Measurements from ENCODE around the gene PIWIL1.

The PIWIL1 gene

DNA sequence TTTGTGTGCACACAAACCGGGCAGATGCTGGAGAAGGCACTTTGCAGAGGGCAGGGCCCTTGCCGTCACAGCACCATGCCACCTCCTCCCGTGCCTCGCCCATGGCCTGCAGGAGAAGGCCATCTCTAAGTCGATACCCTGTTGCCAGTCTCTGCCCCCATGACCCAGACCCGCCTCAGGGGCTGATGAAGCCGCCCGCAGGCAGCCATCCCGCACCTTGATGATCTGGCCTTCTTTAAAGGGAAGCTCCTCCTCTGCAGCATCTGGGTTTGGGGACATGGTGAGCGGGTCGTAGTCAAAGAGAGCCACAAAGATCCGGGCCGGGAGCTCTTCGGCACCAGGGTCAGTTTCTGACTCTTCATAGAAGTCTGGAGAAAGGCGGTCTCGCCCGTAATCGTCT, 76.2 kb downstream of the PIWIL1 start:
- H3K27me3 ChIP-seq (ENCODE audit: control insufficient read depth in 1 of 2, insufficient read depth in 2 of 2, low read length in 2 of 2), result no peaks in the 10 kb centered on the region
- no peaks in the 10 kb centered on the region for H3K9me3 ChIP-seq (ENCODE audit: low read length)
- no peak overlapping the region for H3K9ac ChIP-seq (ENCODE audit: low read length)
- no peak overlapping the region for H3K27ac ChIP-seq (ENCODE audit: low read depth, low read length)
- H3K4me1 ChIP-seq (ENCODE audit: insufficient read depth, low read length), result no peaks in the 10 kb centered on the region
- no peaks in the 10 kb centered on the region for H3K36me3 ChIP-seq (ENCODE audit: insufficient read depth, low read length)
- H3K4me3 ChIP-seq (ENCODE audit: low read depth in 1 of 2, low read length in 2 of 2), result no peak overlapping the region

DNA sequence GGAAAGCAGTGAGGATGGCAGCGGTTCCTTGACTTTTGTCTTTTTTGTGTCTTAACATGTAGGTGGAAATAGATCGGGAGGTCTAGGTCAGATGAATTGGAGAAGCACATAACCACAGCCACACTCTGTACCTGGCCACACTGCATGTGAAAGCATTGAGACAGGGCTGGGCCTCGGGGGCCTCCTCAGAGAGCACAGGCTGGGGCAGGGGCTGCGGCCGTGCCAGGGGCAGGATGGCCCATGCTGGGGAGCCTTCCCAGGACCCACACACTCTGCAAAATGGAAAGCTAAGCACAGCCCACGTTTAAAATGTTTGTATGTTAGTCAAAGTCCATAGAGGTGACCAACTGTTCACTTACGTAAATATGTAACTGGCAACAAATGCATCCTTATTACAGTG, 76.7 kb downstream of the PIWIL1 start:
- Histone ChIP-seq H3K4me3 (ENCODE audit: low read depth in 1 of 2, low read length in 2 of 2) (no peak overlapping the region), H3K4me1 (ENCODE audit: insufficient read depth, low read length) (no peaks in the 10 kb centered on the region), H3K27me3 (ENCODE audit: control insufficient read depth in 1 of 2, insufficient read depth in 2 of 2, low read length in 2 of 2) (no peaks in the 10 kb centered on the region), H3K27ac (ENCODE audit: low read depth, low read length) (no peak overlapping the region), H3K9ac (ENCODE audit: low read length) (no peak overlapping the region), H3K9me3 (ENCODE audit: low read length) (no peaks in the 10 kb centered on the region), H3K36me3 (ENCODE audit: insufficient read depth, low read length) (no peaks in the 10 kb centered on the region)

DNA sequence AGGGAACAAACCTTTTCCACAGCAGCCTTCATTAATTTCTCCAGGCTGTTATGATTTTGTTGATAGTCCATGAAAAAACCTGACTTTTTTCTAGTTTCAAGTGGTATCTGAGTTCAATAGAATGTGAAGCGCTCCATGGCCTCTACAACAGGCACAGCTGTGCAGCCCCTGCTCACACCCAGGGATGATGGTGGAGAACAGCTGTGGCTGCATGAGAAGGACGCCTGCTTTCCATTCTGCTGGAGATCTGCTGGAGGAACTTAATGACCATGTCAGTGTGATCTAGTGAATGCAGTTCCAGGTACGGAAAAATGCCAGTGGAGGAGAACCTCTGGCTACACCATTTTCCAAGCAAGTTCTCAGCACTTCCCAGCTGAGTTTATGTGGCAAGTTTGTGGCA, 80.6 kb downstream of the PIWIL1 start:
- no peaks in the 10 kb centered on the region for H3K36me3 ChIP-seq (ENCODE audit: insufficient read depth, low read length)
- H3K4me3 ChIP-seq (ENCODE audit: low read depth in 1 of 2, low read length in 2 of 2), result no peak overlapping the region
- H3K9ac ChIP-seq (ENCODE audit: low read length), result no peak overlapping the region
- H3K9me3 ChIP-seq (ENCODE audit: low read length), result no peaks in the 10 kb centered on the region
- no peaks in the 10 kb centered on the region for H3K4me1 ChIP-seq (ENCODE audit: insufficient read depth, low read length)
- no peaks in the 10 kb centered on the region for H3K27me3 ChIP-seq (ENCODE audit: control insufficient read depth in 1 of 2, insufficient read depth in 2 of 2, low read length in 2 of 2)
- H3K27ac ChIP-seq (ENCODE audit: low read depth, low read length), result no peak overlapping the region

DNA sequence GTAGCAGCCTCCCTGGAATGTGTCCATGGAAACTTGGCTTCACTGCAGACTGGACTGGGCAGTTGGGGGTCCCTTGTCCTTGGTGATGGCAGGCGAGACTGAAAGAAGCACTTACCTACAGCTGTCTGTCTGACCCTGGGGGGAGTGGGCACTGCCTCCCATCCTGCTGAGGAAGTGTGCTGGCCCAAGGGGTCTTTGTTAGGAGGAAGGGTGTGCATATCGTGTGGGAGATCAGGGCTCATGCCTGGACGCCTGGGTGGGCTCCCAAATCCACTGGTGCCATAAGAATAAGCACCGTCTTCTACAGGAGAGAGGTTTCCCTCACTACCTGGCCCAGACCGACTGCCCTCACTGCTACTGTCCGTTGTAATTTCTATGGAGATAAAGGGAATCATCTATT, 81.4 kb downstream of the PIWIL1 start:
- no peak overlapping the region for H3K9ac ChIP-seq (ENCODE audit: low read length)
- no peak overlapping the region for H3K4me3 ChIP-seq (ENCODE audit: low read depth in 1 of 2, low read length in 2 of 2)
- no peak overlapping the region for H3K27ac ChIP-seq (ENCODE audit: low read depth, low read length)
- no peaks in the 10 kb centered on the region for H3K27me3 ChIP-seq (ENCODE audit: control insufficient read depth in 1 of 2, insufficient read depth in 2 of 2, low read length in 2 of 2)
- H3K9me3 ChIP-seq (ENCODE audit: low read length), result no peaks in the 10 kb centered on the region
- no peaks in the 10 kb centered on the region for H3K36me3 ChIP-seq (ENCODE audit: insufficient read depth, low read length)
- no peaks in the 10 kb centered on the region for H3K4me1 ChIP-seq (ENCODE audit: insufficient read depth, low read length)

DNA sequence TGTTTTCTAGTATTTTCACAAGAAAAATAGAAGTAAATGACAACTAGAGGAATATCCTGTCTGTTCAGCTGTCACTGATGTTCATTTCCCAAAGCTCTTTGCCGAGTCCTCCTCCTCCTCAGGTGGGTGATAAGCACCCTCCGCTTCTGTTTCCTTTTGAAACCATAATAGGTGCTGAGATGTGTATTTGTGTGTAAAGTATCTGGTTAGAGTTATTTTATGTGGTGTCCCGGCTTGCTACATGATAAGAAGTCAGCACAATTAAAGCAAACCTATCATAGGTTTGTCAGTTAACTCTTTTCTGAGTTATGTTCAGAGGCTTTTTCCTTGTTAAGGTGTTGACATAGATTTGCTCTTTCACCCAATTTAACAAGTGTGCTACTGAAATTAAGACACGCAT, 82.4 kb downstream of the PIWIL1 start:
- Histone ChIP-seq H3K4me1 (ENCODE audit: insufficient read depth, low read length) (no peaks in the 10 kb centered on the region), H3K4me3 (ENCODE audit: low read depth in 1 of 2, low read length in 2 of 2) (no peak overlapping the region)

DNA sequence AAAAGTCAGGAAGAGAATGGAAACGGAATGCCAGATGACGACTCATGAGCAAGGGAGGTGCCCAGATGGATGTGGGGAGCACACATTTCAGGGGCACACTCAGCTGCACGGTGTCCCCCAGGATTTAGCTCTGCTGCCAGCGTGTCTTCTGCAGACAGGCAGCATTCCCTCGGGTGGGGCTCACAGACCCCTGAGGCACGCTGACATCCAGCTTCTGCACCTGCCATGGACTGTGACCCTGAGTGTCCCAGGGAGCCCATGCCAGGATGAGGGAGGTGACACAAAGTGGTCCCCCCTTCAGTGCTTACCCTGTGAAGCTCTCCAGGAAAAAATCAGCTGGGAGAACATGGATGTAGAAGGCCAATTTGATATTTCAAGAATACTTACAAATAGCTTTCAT, 84.2 kb downstream of the PIWIL1 start:
- Histone ChIP-seq H3K36me3 (ENCODE audit: insufficient read depth, low read length) (no peaks in the 10 kb centered on the region), H3K4me3 (ENCODE audit: low read depth in 1 of 2, low read length in 2 of 2) (no peak overlapping the region), H3K27ac (ENCODE audit: low read depth, low read length) (no peak overlapping the region), H3K27me3 (ENCODE audit: control insufficient read depth in 1 of 2, insufficient read depth in 2 of 2, low read length in 2 of 2) (no peaks in the 10 kb centered on the region), H3K9ac (ENCODE audit: low read length) (no peak overlapping the region), H3K9me3 (ENCODE audit: low read length) (no peaks in the 10 kb centered on the region), H3K4me1 (ENCODE audit: insufficient read depth, low read length) (no peaks in the 10 kb centered on the region)

More for the DNA sequence above, 82.4 kb downstream of the PIWIL1 start:
- no peak overlapping the region for H3K9ac ChIP-seq (ENCODE audit: low read length)
- H3K36me3 ChIP-seq (ENCODE audit: insufficient read depth, low read length), result no peaks in the 10 kb centered on the region
- H3K27ac ChIP-seq (ENCODE audit: low read depth, low read length), result no peak overlapping the region
- no peaks in the 10 kb centered on the region for H3K9me3 ChIP-seq (ENCODE audit: low read length)
- H3K27me3 ChIP-seq (ENCODE audit: control insufficient read depth in 1 of 2, insufficient read depth in 2 of 2, low read length in 2 of 2), result no peaks in the 10 kb centered on the region
